HCT116 (cell line): ENCODE measurements around the gene NACC1.

Experiments
- CTCF ChIP-seq, 3 experiments: fragments of 200-600 bp in 1 of 3; sonication (generic) in 1 of 3; IDR thresholded peaks in 2 of 3; conservative IDR thresholded peaks in 1 of 3; 2 replicates each; pipeline ENCODE4 v1.5.1; 2012 to 2017; ENCODE audit warnings: low read depth in 2 of 3, low read length in 2 of 3, antibody characterized with exemption in 1 of 3, borderline replicate concordance in 1 of 3, control low read depth in 1 of 3, mild to moderate bottlenecking in 1 of 3, mixed read lengths in 1 of 3, mixed run types in 1 of 3, moderate library complexity in 1 of 3; ENCODE audit not compliant: insufficient read depth in 1 of 3
- EGR1 ChIP-seq: IDR thresholded peaks from 2 replicates; pipeline ENCODE4 v1.6.1; 2012; ENCODE audit warnings: low read depth
- FOSL1 ChIP-seq: IDR thresholded peaks from 2 replicates; pipeline ENCODE4 v1.6.1; 2012; ENCODE audit warnings: low read depth
- POLR2AphosphoS5 ChIP-seq: IDR thresholded peaks from 2 replicates; pipeline ENCODE4 v1.6.1; 2011; ENCODE audit warnings: mild to moderate bottlenecking, low read depth, low read length, moderate library complexity
- TF ChIP-seq, protein P1 (sequence below): IDR thresholded peaks from 2 replicates; pipeline ENCODE4 v1.6.1; 2012
- TF ChIP-seq, protein P2 (sequence below): IDR thresholded peaks from 2 replicates; pipeline ENCODE4 v1.6.1; 2011; ENCODE audit warnings: mild to moderate bottlenecking, low read length, moderate library complexity; ENCODE audit not compliant: insufficient replicate concordance; ENCODE audit errors: extremely low read depth

- no peak for TF ChIP-seq CTCF (IDR thresholded peaks at IDR 0.05 in 2 of 3, conservative IDR thresholded peaks at IDR 0.05 in 1 of 3; ENCODE audit: borderline replicate concordance in 1 of 3, insufficient read depth in 1 of 3, low read depth in 2 of 3, low read length in 2 of 3)
- no peak for TF ChIP-seq POLR2AphosphoS5
- TF ChIP-seq, protein P1, sequence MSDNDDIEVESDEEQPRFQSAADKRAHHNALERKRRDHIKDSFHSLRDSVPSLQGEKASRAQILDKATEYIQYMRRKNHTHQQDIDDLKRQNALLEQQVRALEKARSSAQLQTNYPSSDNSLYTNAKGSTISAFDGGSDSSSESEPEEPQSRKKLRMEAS, result no peak
- no peak for TF ChIP-seq EGR1
- TF ChIP-seq, protein P2, sequence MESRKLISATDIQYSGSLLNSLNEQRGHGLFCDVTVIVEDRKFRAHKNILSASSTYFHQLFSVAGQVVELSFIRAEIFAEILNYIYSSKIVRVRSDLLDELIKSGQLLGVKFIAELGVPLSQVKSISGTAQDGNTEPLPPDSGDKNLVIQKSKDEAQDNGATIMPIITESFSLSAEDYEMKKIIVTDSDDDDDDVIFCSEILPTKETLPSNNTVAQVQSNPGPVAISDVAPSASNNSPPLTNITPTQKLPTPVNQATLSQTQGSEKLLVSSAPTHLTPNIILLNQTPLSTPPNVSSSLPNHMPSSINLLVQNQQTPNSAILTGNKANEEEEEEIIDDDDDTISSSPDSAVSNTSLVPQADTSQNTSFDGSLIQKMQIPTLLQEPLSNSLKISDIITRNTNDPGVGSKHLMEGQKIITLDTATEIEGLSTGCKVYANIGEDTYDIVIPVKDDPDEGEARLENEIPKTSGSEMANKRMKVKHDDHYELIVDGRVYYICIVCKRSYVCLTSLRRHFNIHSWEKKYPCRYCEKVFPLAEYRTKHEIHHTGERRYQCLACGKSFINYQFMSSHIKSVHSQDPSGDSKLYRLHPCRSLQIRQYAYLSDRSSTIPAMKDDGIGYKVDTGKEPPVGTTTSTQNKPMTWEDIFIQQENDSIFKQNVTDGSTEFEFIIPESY, result no peak
- TF ChIP-seq FOSL1, result no peak
Measured at GRCh38 chr19:13181747-13182388, 63.8 kb downstream of the NACC1 start.
